K562 (cell line): Measurements from ENCODE around the gene HBEGF. TPM values are rescaled to one million over a fixed set of nuclear protein-coding genes. Genes with fewer than 3 reads are reported as not detected.

Experiments
- DDX20 ChIP-seq: fragments of 450-650 bp; IDR thresholded peaks from 2 replicates; pipeline ENCODE4 v1.6.1; 2016; ENCODE audit warnings: missing genetic modification characterization, low read depth, mild to moderate bottlenecking, missing compliant biosample characterization, moderate library complexity
- FOXM1 ChIP-seq, 2 experiments: fragments of 450-650 bp in 1 of 2; sonication (generic) in 1 of 2; formaldehyde crosslinking in 1 of 2; IDR thresholded peaks; 2 replicates each; pipeline versions ENCODE4 v1.6.1 to v1.9.0; 2017 to 2022; ENCODE audit warnings: low read depth in 2 of 2, mild to moderate bottlenecking in 2 of 2, missing genetic modification reagents in 1 of 2, moderate library complexity in 1 of 2
- HNRNPLL ChIP-seq: fragments of 200-400 bp; formaldehyde crosslinking; IDR thresholded peaks from 2 replicates; pipeline ENCODE4 v1.6.1; 2017; ENCODE audit warnings: low read length, low read depth, mild to moderate bottlenecking; ENCODE audit not compliant: poor library complexity, severe bottlenecking
- KLF13 ChIP-seq: fragments of 450-650 bp; IDR thresholded peaks from 2 replicates; pipeline ENCODE4 v1.6.1; 2016; ENCODE audit warnings: missing genetic modification characterization, low read depth, mild to moderate bottlenecking, missing compliant biosample characterization, moderate library complexity, borderline replicate concordance
- MEF2D ChIP-seq: conservative IDR thresholded peaks from 2 replicates; pipeline ENCODE4 v1.6.1; 2016; ENCODE audit warnings: low read depth, missing genetic modification characterization, missing compliant biosample characterization
- POU5F1 ChIP-seq: fragments of 150-350 bp; IDR thresholded peaks from 2 replicates; pipeline ENCODE4 v1.6.1; 2014; ENCODE audit warnings: borderline replicate concordance, low read length, low read depth, mild to moderate bottlenecking; ENCODE audit not compliant: partially characterized antibody
- RAD21 ChIP-seq, 2 experiments: fragments of 250-450 bp in 1 of 2; fragments of 450-650 bp in 1 of 2; sonication (Bioruptor Pico) in 1 of 2; formaldehyde crosslinking in 1 of 2; IDR thresholded peaks in 1 of 2; conservative IDR thresholded peaks in 1 of 2; 2 replicates each; pipeline versions ENCODE4 v1.4.0 to v1.8.0; 2020 to 2022; ENCODE audit warnings: mild to moderate bottlenecking in 2 of 2, moderate library complexity in 1 of 2
- RCOR1 ChIP-seq, 2 experiments: IDR thresholded peaks; 2 replicates each; pipeline ENCODE4 v1.6.1; 2012; ENCODE audit warnings: low read depth in 2 of 2, low read length in 2 of 2, borderline replicate concordance in 1 of 2, improper control_type of control experiment in 1 of 2
- SNRNP70 ChIP-seq: fragments of 200-400 bp; formaldehyde crosslinking; optimal IDR thresholded peaks from 2 replicates; pipeline ENCODE3; 2017; ENCODE audit warnings: low read depth, low read length
- TBL1XR1 ChIP-seq, 2 experiments: IDR thresholded peaks; 2 replicates each; pipeline ENCODE4 v1.6.1; 2012; ENCODE audit warnings: improper control_type of control experiment in 2 of 2, low read length in 2 of 2, mild to moderate bottlenecking in 1 of 2
- TSC22D4 ChIP-seq: fragments of 450-650 bp; IDR thresholded peaks from 2 replicates; pipeline ENCODE4 v1.6.1; 2016; ENCODE audit warnings: missing genetic modification characterization, missing biosample characterization, control low read depth
- ZBTB7A ChIP-seq: IDR thresholded peaks from 2 replicates; pipeline ENCODE4 v1.6.1; 2011; ENCODE audit warnings: low read depth, mild to moderate bottlenecking, low read length, moderate library complexity, borderline replicate concordance; ENCODE audit not compliant: control insufficient read depth
- ZNF133 ChIP-seq: fragments of 250-450 bp; sonication (Bioruptor Pico); IDR thresholded peaks from 2 replicates; pipeline ENCODE4 v1.4.0; 2020; ENCODE audit warnings: mild to moderate bottlenecking
- ZNF146 ChIP-seq: IDR thresholded peaks from one replicate; pipeline ENCODE4 v1.6.1; 2018; ENCODE audit warnings: missing compliant biosample characterization; ENCODE audit not compliant: unreplicated experiment
- ZNF224 ChIP-seq: sonication (generic); formaldehyde crosslinking; IDR thresholded peaks from 2 replicates; pipeline ENCODE4 v1.8.0; 2022; ENCODE audit warnings: mild to moderate bottlenecking, missing genetic modification reagents
- ZNF41 ChIP-seq: fragments of 250-450 bp; sonication (Bioruptor Pico); conservative IDR thresholded peaks from 2 replicates; pipeline ENCODE4 v1.4.0; 2020; ENCODE audit warnings: mild to moderate bottlenecking
- ZNF766 ChIP-seq: fragments of 200-800 bp; sonication (Bioruptor generic); conservative IDR thresholded peaks from 2 replicates; pipeline ENCODE4 v1.6.1; 2016; ENCODE audit warnings: missing genetic modification characterization, missing compliant biosample characterization
- polyA plus RNA-seq, 8 experiments: library from polyadenylated mRNA; depleted of rRNA in 4 of 8; stranded (reverse) in 5 of 8; unstranded in 3 of 8; fragments of >200 nt; fragmentation: Nextera tagmentation in 2 of 8; fragmentation: Illumina TruSeq in 1 of 8; extraction: Ambion mirVana in 2 of 8; extraction: Trizol in 1 of 8; gene quantifications; 2 replicates each; pipeline versions ENCODE4 v1.2.1 to v1.2.3, GENCODE V29; 2011 to 2014; ENCODE audit warnings: inconsistent platforms in 1 of 8, missing spikeins in 1 of 8
- total RNA-seq, 7 experiments: library from RNA; depleted of rRNA in 6 of 7; stranded (reverse); fragments of >200 nt in 6 of 7; fragmentation: Illumina TruSeq in 2 of 7; extraction: Trizol in 2 of 7; gene quantifications; 2 replicates each; pipeline versions ENCODE4 v1.2.1 to v1.2.3, GENCODE V29; 2011 to 2021; ENCODE audit warnings: low replicate concordance in 1 of 7
- TF ChIP-seq, protein P1 (sequence below): fragments of 250-450 bp; sonication (Bioruptor Pico); IDR thresholded peaks from 2 replicates; pipeline ENCODE4 v1.5.1; 2021; ENCODE audit warnings: mild to moderate bottlenecking
- TF ChIP-seq, protein P2 (sequence below): fragments of 450-650 bp; IDR thresholded peaks from 2 replicates; pipeline ENCODE4 v1.6.1; 2016; ENCODE audit warnings: low read depth, mild to moderate bottlenecking, moderate library complexity
- TF ChIP-seq, protein P3 (sequence below), 3 experiments: IDR thresholded peaks in 2 of 3; conservative IDR thresholded peaks in 1 of 3; 2 replicates each; pipeline ENCODE4 v1.5.1; 2011 to 2012; ENCODE audit warnings: low read length in 3 of 3, mild to moderate bottlenecking in 3 of 3, control low read depth in 2 of 3, improper control_type of control experiment in 1 of 3, inconsistent platforms in 1 of 3, low read depth in 1 of 3, mixed read lengths in 1 of 3, moderate library complexity in 1 of 3; ENCODE audit not compliant: insufficient read depth in 2 of 3
- TF ChIP-seq, protein P4 (sequence below): fragments of 450-650 bp; IDR thresholded peaks from one replicate; pipeline ENCODE4 v1.6.1; 2018; ENCODE audit warnings: mild to moderate bottlenecking, moderate library complexity; ENCODE audit not compliant: partially characterized antibody

HBEGF gene
- total and polyA plus RNA-seq, 9 of the 15 experiments (the other 6 are each of a cell fraction or from before 2014, with no cell fraction given), result 0.11 to 1.1 (median 0.60) TPM

DNA sequence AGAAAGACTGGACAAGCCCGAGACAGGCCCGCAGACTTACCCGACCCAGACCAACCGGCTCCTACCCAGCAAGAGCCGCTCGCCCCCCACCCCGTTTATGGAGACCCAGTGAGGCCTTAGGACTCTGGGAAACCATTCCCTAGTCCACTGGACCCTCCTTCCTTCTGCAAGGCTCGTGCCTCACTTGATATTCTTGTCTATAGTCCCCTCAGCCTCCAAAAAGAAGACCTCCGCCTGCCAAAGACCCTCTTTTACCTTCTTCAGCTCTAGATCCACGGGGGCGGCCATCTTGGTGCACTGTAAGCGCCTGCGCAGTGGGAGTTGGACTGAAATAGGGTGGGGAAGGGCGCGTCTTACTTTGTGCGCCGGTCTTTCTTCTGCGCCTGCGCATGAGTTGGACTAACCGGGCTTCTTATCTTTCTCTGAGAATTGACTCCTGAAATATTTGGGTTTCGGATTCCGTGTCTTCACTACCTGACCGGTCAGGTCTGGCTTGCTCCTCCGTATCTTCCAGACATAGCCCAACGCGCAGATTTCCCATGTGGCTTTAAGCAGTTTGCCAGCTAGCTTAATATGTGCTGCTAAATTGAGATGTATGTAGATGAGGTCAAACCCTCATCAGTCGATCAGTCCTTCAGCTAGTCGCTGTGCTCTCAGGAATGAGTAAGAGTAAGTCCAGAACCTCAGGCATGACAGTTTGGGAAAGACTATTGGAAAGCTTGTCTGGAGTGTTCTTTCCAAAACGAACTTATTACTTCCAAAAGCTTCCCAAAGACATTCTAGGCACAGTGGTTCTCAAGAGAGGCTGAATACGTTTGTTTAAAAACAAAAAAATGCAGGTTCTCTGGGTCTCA, 43.4 kb downstream of the HBEGF start, which contains the start of gene PFDN1 (continued):
- TF ChIP-seq KLF13 (tag), result no peak
- TF ChIP-seq DDX20, result no peak
- no peak for TF ChIP-seq ZNF224
- peak; percentile 82 for TF ChIP-seq ZBTB7A
- TF ChIP-seq TBL1XR1 (IDR thresholded peaks at IDR 0.05; ENCODE audit: low read length in 2 of 2), result no peak; a peak in 1 of 4 replicates
- no peak for TF ChIP-seq TSC22D4 (tag)
- no peak for TF ChIP-seq SNRNP70
- no peak for TF ChIP-seq ZNF766 (CRISPR knock-in tag)
- TF ChIP-seq MEF2D (tag), result no peak
- TF ChIP-seq, protein P1, sequence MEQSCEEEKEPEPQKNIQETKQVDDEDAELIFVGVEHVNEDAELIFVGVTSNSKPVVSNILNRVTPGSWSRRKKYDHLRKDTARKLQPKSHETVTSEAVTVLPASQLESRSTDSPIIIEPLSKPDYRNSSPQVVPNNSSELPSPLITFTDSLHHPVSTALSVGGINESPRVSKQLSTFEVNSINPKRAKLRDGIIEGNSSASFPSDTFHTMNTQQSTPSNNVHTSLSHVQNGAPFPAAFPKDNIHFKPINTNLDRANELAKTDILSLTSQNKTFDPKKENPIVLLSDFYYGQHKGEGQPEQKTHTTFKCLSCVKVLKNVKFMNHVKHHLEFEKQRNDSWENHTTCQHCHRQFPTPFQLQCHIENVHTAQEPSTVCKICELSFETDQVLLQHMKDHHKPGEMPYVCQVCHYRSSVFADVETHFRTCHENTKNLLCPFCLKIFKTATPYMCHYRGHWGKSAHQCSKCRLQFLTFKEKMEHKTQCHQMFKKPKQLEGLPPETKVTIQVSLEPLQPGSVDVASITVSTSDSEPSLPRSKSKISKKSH (CRISPR knock-in tag), result no peak
- no peak for TF ChIP-seq POU5F1
- TF ChIP-seq, protein P2, sequence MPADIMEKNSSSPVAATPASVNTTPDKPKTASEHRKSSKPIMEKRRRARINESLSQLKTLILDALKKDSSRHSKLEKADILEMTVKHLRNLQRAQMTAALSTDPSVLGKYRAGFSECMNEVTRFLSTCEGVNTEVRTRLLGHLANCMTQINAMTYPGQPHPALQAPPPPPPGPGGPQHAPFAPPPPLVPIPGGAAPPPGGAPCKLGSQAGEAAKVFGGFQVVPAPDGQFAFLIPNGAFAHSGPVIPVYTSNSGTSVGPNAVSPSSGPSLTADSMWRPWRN, result no peak
- no peak for TF ChIP-seq HNRNPLL
- TF ChIP-seq RAD21 (CRISPR knock-in tag; conservative IDR thresholded peaks at IDR 0.05 in 1 of 2, IDR thresholded peaks at IDR 0.05 in 1 of 2), result no peak
- no peak for TF ChIP-seq ZNF146 (CRISPR knock-in tag)
- TF ChIP-seq ZNF41, result no peak
- TF ChIP-seq FOXM1 (IDR thresholded peaks at IDR 0.05; ENCODE audit: low read depth), result peak; percentile 77
- no peak for TF ChIP-seq FOXM1 (CRISPR knock-in tag; IDR thresholded peaks at IDR 0.05; ENCODE audit: low read depth)
- no peak for TF ChIP-seq RCOR1 (IDR thresholded peaks at IDR 0.05; ENCODE audit: borderline replicate concordance in 1 of 2, low read depth in 2 of 2, low read length in 2 of 2)
- TF ChIP-seq, protein P3, sequence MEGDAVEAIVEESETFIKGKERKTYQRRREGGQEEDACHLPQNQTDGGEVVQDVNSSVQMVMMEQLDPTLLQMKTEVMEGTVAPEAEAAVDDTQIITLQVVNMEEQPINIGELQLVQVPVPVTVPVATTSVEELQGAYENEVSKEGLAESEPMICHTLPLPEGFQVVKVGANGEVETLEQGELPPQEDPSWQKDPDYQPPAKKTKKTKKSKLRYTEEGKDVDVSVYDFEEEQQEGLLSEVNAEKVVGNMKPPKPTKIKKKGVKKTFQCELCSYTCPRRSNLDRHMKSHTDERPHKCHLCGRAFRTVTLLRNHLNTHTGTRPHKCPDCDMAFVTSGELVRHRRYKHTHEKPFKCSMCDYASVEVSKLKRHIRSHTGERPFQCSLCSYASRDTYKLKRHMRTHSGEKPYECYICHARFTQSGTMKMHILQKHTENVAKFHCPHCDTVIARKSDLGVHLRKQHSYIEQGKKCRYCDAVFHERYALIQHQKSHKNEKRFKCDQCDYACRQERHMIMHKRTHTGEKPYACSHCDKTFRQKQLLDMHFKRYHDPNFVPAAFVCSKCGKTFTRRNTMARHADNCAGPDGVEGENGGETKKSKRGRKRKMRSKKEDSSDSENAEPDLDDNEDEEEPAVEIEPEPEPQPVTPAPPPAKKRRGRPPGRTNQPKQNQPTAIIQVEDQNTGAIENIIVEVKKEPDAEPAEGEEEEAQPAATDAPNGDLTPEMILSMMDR (IDR thresholded peaks at IDR 0.05 in 2 of 3, conservative IDR thresholded peaks at IDR 0.05 in 1 of 3; ENCODE audit: insufficient read depth in 2 of 3, low read depth in 1 of 3, low read length in 3 of 3), result no peak
- TF ChIP-seq ZNF133 (CRISPR knock-in tag), result no peak
- TF ChIP-seq, protein P4, sequence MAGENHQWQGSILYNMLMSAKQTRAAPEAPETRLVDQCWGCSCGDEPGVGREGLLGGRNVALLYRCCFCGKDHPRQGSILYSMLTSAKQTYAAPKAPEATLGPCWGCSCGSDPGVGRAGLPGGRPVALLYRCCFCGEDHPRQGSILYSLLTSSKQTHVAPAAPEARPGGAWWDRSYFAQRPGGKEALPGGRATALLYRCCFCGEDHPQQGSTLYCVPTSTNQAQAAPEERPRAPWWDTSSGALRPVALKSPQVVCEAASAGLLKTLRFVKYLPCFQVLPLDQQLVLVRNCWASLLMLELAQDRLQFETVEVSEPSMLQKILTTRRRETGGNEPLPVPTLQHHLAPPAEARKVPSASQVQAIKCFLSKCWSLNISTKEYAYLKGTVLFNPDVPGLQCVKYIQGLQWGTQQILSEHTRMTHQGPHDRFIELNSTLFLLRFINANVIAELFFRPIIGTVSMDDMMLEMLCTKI, result no peak
